Type B pancreatic cell (in vitro differentiated cells): ENCODE measurements around the gene ZCCHC14. TPM values are rescaled to one million over a fixed set of nuclear protein-coding genes. Genes with fewer than 3 reads are reported as not detected.

ENCODE experiments used
- DNase-seq: peaks from one replicate; pipeline ENCODE4 v3.0.0; 2021; ENCODE audit warnings: mixed read lengths; ENCODE audit not compliant: unreplicated experiment; ENCODE audit errors: extremely low spot score
- H3K27ac Mint-ChIP-seq: 2 replicates; pipeline ENCODE4 v1.8.0; 2021; ENCODE audit warnings: mild to moderate bottlenecking, mixed read lengths
- H3K27me3 Mint-ChIP-seq: 2 replicates; pipeline ENCODE4 v1.8.0; 2021; ENCODE audit warnings: mixed read lengths
- H3K36me3 Mint-ChIP-seq: 2 replicates; pipeline ENCODE4 v1.8.0; 2021; ENCODE audit warnings: mixed read lengths
- H3K4me1 Mint-ChIP-seq: one replicate; pipeline ENCODE4 v1.8.0; 2021; ENCODE audit warnings: mixed read lengths; ENCODE audit not compliant: unreplicated experiment
- H3K4me3 Mint-ChIP-seq: 2 replicates; pipeline ENCODE4 v1.8.0; 2021; ENCODE audit warnings: mild to moderate bottlenecking, mixed read lengths
- H3K9me3 Mint-ChIP-seq: 2 replicates; pipeline ENCODE4 v1.8.0; 2021; ENCODE audit warnings: mixed read lengths
- CTCF ChIP-seq: fragments of 200-600 bp; sonication (generic); conservative IDR thresholded peaks from 2 replicates; pipeline ENCODE4 v1.5.0; 2021; ENCODE audit warnings: antibody characterized with exemption, mild to moderate bottlenecking
- total RNA-seq: library from RNA; stranded (reverse); gene quantifications from 2 replicates; pipeline ENCODE4 v1.2.1, GENCODE V29; 2021; ENCODE audit warnings: low replicate concordance

The ZCCHC14 gene
- total RNA-seq, 1 donor from 2014 or later: 32.3 TPM

- no peak overlapping the region for H3K4me3 Mint-ChIP-seq
- H3K9me3 Mint-ChIP-seq: no peaks in the 10 kb centered on the region
- peaks cover 3% of the 10 kb centered on the region for H3K36me3 Mint-ChIP-seq
- H3K27me3 Mint-ChIP-seq: no peaks in the 10 kb centered on the region
- peaks cover 4% of the 10 kb centered on the region for H3K4me1 Mint-ChIP-seq
- DNase-seq: no peak
- H3K27ac Mint-ChIP-seq: no peak overlapping the region
- no peak for TF ChIP-seq CTCF
Measured at GRCh38 chr16:87431926-87432325, 60.9 kb downstream of the ZCCHC14 start.

- Mint-ChIP-seq H3K4me1 (peaks cover 21% of the 10 kb centered on the region), H3K36me3 (peaks cover 13% of the 10 kb centered on the region), H3K9me3 (no peaks in the 10 kb centered on the region), H3K4me3 (no peak overlapping the region), H3K27ac (no peak overlapping the region), H3K27me3 (no peaks in the 10 kb centered on the region)
- no peak for TF ChIP-seq CTCF
- no peak for DNase-seq
Measured at GRCh38 chr16:87426423-87427215, 66.2 kb downstream of the ZCCHC14 start.

- H3K27ac Mint-ChIP-seq: no peak overlapping the region
- peaks cover 21% of the 10 kb centered on the region for H3K4me1 Mint-ChIP-seq
- no peak for DNase-seq
- no peaks in the 10 kb centered on the region for H3K9me3 Mint-ChIP-seq
- H3K4me3 Mint-ChIP-seq: no peak overlapping the region
- H3K27me3 Mint-ChIP-seq: no peaks in the 10 kb centered on the region
- no peak for TF ChIP-seq CTCF
- H3K36me3 Mint-ChIP-seq: peaks cover 16% of the 10 kb centered on the region
Measured at GRCh38 chr16:87425941-87426340, 66.9 kb downstream of the ZCCHC14 start.

GRCh38 chr16:87424266-87424665 lies 68.6 kb downstream of the ZCCHC14 start:
- no peak for DNase-seq
- H3K36me3 Mint-ChIP-seq: peaks cover 16% of the 10 kb centered on the region
- no peaks in the 10 kb centered on the region for H3K9me3 Mint-ChIP-seq
- no peaks in the 10 kb centered on the region for H3K27me3 Mint-ChIP-seq
- H3K4me3 Mint-ChIP-seq: no peak overlapping the region
- peaks cover 21% of the 10 kb centered on the region for H3K4me1 Mint-ChIP-seq
- no peak for TF ChIP-seq CTCF
- no peak overlapping the region for H3K27ac Mint-ChIP-seq

- DNase-seq: no peak
- TF ChIP-seq CTCF: no peak
- H3K9me3 Mint-ChIP-seq: no peaks in the 10 kb centered on the region
- no peak overlapping the region for H3K4me3 Mint-ChIP-seq
- H3K27me3 Mint-ChIP-seq: no peaks in the 10 kb centered on the region
- H3K27ac Mint-ChIP-seq: no peak overlapping the region
- peaks cover 16% of the 10 kb centered on the region for H3K36me3 Mint-ChIP-seq
- H3K4me1 Mint-ChIP-seq: peaks cover 21% of the 10 kb centered on the region
Measured at GRCh38 chr16:87423429-87423828, 69.4 kb downstream of the ZCCHC14 start.
